ENCODE measurements around the gene LRP1B.
"Not testable (repeated sequence)": the region's sequence is repeated elsewhere in the genome, so short reads cannot be mapped to it uniquely, and the experiment has no call there.

The LRP1B gene

GRCh38 chr2:142094233-142094632 lies 36.6 kb downstream of the LRP1B start:
- TF ChIP-seq EZH2phosphoT487 (IDR thresholded peaks at IDR 0.05; ENCODE audit: borderline replicate concordance) (no peak), CTCF (conservative IDR thresholded peaks at IDR 0.05; ENCODE audit: low read length) (no peak)
- no peak overlapping the region for H2AFZ ChIP-seq (ENCODE audit: low read length)
- H3K4me1 ChIP-seq (ENCODE audit: insufficient read depth, low read length, poor library complexity, severe bottlenecking): no peaks in the 10 kb centered on the region

DNA sequence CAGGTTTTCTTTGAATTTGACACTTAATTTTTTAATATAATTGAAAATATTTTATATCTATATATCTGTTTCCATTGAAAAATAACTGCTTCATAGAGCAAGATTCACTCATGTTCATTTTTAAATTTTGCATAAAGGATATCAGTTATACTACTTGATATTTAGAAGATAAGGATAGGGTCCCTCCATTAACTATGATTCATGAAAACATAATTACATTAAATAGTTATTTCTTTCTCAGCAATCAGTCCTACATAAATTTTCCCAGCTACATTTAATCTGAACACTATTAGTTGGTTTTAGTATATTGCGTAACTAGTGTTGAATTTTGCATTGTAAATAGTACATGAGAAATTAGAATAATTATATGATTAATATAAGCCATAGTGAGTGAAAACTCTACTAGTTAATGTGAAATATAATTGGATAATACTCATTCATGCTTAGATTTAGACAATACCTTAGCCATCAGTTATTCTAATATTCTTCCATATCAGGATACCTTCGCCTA lies 42.7 kb downstream of the LRP1B start:
- Histone ChIP-seq H3K4me1 (ENCODE audit: insufficient read depth, low read length, poor library complexity, severe bottlenecking) (no peaks in the 10 kb centered on the region), H3K36me3 (ENCODE audit: insufficient read depth, low read length) (no peaks in the 10 kb centered on the region), H3F3A (ENCODE audit: low read depth) (no peaks in the 10 kb centered on the region), H3K27me3 (ENCODE audit: insufficient read depth, low read length, poor library complexity, severe bottlenecking) (no peaks in the 10 kb centered on the region), H3K4me3 (ENCODE audit: low read length, poor library complexity, severe bottlenecking) (no peak overlapping the region), H3K9me2 (replicated peaks; ENCODE audit: low read depth, low read length) (no peaks in the 10 kb centered on the region), H3K9ac (ENCODE audit: low read depth, low read length, poor library complexity, severe bottlenecking) (no peak overlapping the region), H3K79me2 (ENCODE audit: insufficient read depth, low read length) (no peaks in the 10 kb centered on the region), H2AFZ (ENCODE audit: low read length) (no peak overlapping the region), H4K20me1 (ENCODE audit: insufficient read depth, low read length, poor library complexity, severe bottlenecking) (no peaks in the 10 kb centered on the region), H3K9me3 (ENCODE audit: insufficient read depth, low read depth, low read length) (no peaks in the 10 kb centered on the region), H3K4me2 (ENCODE audit: low read depth, low read length, poor library complexity, severe bottlenecking) (no peak overlapping the region)
- no peak for TF ChIP-seq CTCF (conservative IDR thresholded peaks at IDR 0.05; ENCODE audit: low read length)
- no peak for TF ChIP-seq EZH2phosphoT487 (IDR thresholded peaks at IDR 0.05; ENCODE audit: borderline replicate concordance)

More at GRCh38 chr2:142094233-142094632, 36.6 kb downstream of the LRP1B start:
- Histone ChIP-seq H3K79me2 (ENCODE audit: insufficient read depth, low read length) (no peaks in the 10 kb centered on the region), H3K9ac (ENCODE audit: low read depth, low read length, poor library complexity, severe bottlenecking) (no peak overlapping the region), H3K9me2 (replicated peaks; ENCODE audit: low read depth, low read length) (no peaks in the 10 kb centered on the region), H3K4me3 (ENCODE audit: low read length, poor library complexity, severe bottlenecking) (no peak overlapping the region), H3F3A (ENCODE audit: low read depth) (no peaks in the 10 kb centered on the region), H4K20me1 (ENCODE audit: insufficient read depth, low read length, poor library complexity, severe bottlenecking) (no peaks in the 10 kb centered on the region), H3K36me3 (ENCODE audit: insufficient read depth, low read length) (no peaks in the 10 kb centered on the region), H3K27me3 (ENCODE audit: insufficient read depth, low read length, poor library complexity, severe bottlenecking) (no peaks in the 10 kb centered on the region), H3K9me3 (ENCODE audit: insufficient read depth, low read depth, low read length) (no peaks in the 10 kb centered on the region), H3K4me2 (ENCODE audit: low read depth, low read length, poor library complexity, severe bottlenecking) (no peak overlapping the region)

GRCh38 chr2:142087585-142087984 lies 43.2 kb downstream of the LRP1B start:
- H2AFZ ChIP-seq (ENCODE audit: low read length); H3K4me2 ChIP-seq (ENCODE audit: low read depth, low read length, poor library complexity, severe bottlenecking); H3K4me1 ChIP-seq (ENCODE audit: insufficient read depth, low read length, poor library complexity, severe bottlenecking); H3K9ac ChIP-seq (ENCODE audit: low read depth, low read length, poor library complexity, severe bottlenecking); H3K9me3 ChIP-seq (ENCODE audit: insufficient read depth, low read depth, low read length); H3K79me2 ChIP-seq (ENCODE audit: insufficient read depth, low read length); H3K9me2 ChIP-seq (replicated peaks; ENCODE audit: low read depth, low read length); H3K4me3 ChIP-seq (ENCODE audit: low read length, poor library complexity, severe bottlenecking); H4K20me1 ChIP-seq (ENCODE audit: insufficient read depth, low read length, poor library complexity, severe bottlenecking); H3K36me3 ChIP-seq (ENCODE audit: insufficient read depth, low read length); H3K27me3 ChIP-seq (ENCODE audit: insufficient read depth, low read length, poor library complexity, severe bottlenecking); H3F3A ChIP-seq (ENCODE audit: low read depth): not testable (repeated sequence)

- Histone ChIP-seq H3K4me2 (ENCODE audit: low read depth, low read length, poor library complexity, severe bottlenecking) (no peak overlapping the region), H4K20me1 (ENCODE audit: insufficient read depth, low read length, poor library complexity, severe bottlenecking) (no peaks in the 10 kb centered on the region), H3K9me3 (ENCODE audit: insufficient read depth, low read depth, low read length) (no peaks in the 10 kb centered on the region), H3K9ac (ENCODE audit: low read depth, low read length, poor library complexity, severe bottlenecking) (no peak overlapping the region), H3K79me2 (ENCODE audit: insufficient read depth, low read length) (no peaks in the 10 kb centered on the region), H3K4me1 (ENCODE audit: insufficient read depth, low read length, poor library complexity, severe bottlenecking) (no peaks in the 10 kb centered on the region), H3F3A (ENCODE audit: low read depth) (no peaks in the 10 kb centered on the region), H3K36me3 (ENCODE audit: insufficient read depth, low read length) (no peaks in the 10 kb centered on the region), H3K9me2 (replicated peaks; ENCODE audit: low read depth, low read length) (no peaks in the 10 kb centered on the region), H2AFZ (ENCODE audit: low read length) (no peak overlapping the region), H3K4me3 (ENCODE audit: low read length, poor library complexity, severe bottlenecking) (no peak overlapping the region), H3K27me3 (ENCODE audit: insufficient read depth, low read length, poor library complexity, severe bottlenecking) (no peaks in the 10 kb centered on the region)
- no peak for TF ChIP-seq EZH2phosphoT487 (IDR thresholded peaks at IDR 0.05; ENCODE audit: borderline replicate concordance)
- TF ChIP-seq CTCF (conservative IDR thresholded peaks at IDR 0.05; ENCODE audit: low read length): no peak
These were observed 48.4 kb downstream of the LRP1B start for GRCh38 chr2:142082368-142082767.
